GM12865 (cell line): Measurements from ENCODE around the gene CRNKL1.
A peak's percentile ranks its signal among the peaks of the same experiment; 100 is the strongest.

Source experiments
- DNase-seq: peaks from one replicate; pipeline ENCODE4 v3.0.0; 2010; ENCODE audit warnings: low read depth
- H3K4me3 ChIP-seq: 2 replicates; pipeline ENCODE4 v1.5.1; 2011; ENCODE audit warnings: mild to moderate bottlenecking, low read depth, low read length, control low read depth
- CTCF ChIP-seq: IDR thresholded peaks from 2 replicates; pipeline ENCODE4 v1.5.1; 2011; ENCODE audit warnings: low read length, control low read depth, low read depth, inconsistent platforms; ENCODE audit not compliant: insufficient read depth; ENCODE audit errors: missing control alignments

The CRNKL1 gene

GRCh38 chr20:20089939-20090338, 37.7 kb upstream of the CRNKL1 start:
- TF ChIP-seq CTCF = no peak
- no peak overlapping the region for H3K4me3 ChIP-seq
- DNase-seq = no peak

- H3K4me3 ChIP-seq = no peak overlapping the region
- no peak for TF ChIP-seq CTCF
- DNase-seq = no peak
Observed at GRCh38 chr20:20089018-20089417, 36.8 kb upstream of the CRNKL1 start.

GRCh38 chr20:20085812-20086211, 33.5 kb upstream of the CRNKL1 start:
- TF ChIP-seq CTCF = no peak
- DNase-seq = no peak
- H3K4me3 ChIP-seq = no peak overlapping the region

GRCh38 chr20:20085071-20085470, 32.8 kb upstream of the CRNKL1 start:
- no peak for TF ChIP-seq CTCF
- no peak overlapping the region for H3K4me3 ChIP-seq
- DNase-seq = no peak

- H3K4me3 ChIP-seq = no peak overlapping the region
- no peak for TF ChIP-seq CTCF
- DNase-seq = no peak
Observed at GRCh38 chr20:20084296-20084752, 32.1 kb upstream of the CRNKL1 start.

- peak; percentile 61 for DNase-seq
- peak; percentile 31 for TF ChIP-seq CTCF
Observed at GRCh38 chr20:20083807-20084206, 31.5 kb upstream of the CRNKL1 start.

GRCh38 chr20:20079102-20079784, 27.0 kb upstream of the CRNKL1 start:
- no peak for DNase-seq

More at GRCh38 chr20:20083807-20084206, 31.5 kb upstream of the CRNKL1 start:
- no peak overlapping the region for H3K4me3 ChIP-seq

More at GRCh38 chr20:20079102-20079784, 27.0 kb upstream of the CRNKL1 start:
- no peak for TF ChIP-seq CTCF
- no peak overlapping the region for H3K4me3 ChIP-seq
